ENCODE data around the gene NUDT4.

NUDT4 gene

DNA sequence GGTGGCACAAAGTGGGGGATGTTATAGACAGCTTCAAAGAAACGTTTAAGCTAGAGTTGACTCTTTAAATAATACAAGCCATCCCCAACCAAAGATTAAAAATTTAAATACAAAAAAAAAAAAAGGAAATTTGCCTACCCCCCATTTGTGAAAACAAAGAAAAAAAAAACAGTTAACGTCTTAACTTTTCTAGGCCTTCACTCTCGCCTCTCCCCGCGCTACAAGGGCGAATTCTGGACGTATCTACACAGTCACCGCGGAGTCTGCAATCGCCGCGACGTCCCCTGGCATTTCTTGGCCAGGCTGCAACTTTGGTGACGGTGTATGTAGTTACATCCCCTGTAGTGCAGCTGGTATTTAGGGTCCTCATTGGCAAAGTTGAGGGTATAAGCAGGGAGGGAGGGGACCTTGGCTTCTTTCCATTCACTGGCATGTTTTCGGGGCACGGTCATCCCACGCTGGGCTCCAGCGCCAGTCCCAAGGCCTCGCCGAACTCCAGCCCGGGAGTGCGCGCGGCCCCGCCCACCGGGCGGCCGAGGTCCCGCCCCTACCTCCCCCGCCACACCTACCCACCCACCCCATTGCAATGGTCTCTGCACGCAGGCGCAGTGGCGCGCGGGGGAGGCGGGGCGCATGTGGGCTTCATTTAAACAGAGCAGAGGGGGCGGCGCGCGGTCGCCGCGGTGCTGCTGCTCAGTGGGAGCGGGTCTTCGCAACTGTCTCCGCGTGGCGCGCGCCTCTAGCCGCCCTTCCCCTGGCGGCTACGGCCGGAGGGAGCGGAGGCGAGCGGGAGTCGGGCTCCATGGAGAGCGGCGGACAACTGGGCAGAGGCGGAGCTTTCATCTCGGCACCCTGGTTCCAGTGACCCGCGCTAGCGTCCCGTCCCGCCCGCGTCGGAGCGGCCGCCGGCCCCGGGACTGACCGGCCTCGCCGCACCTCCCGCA is at the start of gene NUDT4:
NUDT4 (plus strand) TSS at position 674 of the 944 bp plus-strand sequence. CDS start 398 bp downstream, outside the sequence.
- peak; percentile 89 for DNase-seq

DNA sequence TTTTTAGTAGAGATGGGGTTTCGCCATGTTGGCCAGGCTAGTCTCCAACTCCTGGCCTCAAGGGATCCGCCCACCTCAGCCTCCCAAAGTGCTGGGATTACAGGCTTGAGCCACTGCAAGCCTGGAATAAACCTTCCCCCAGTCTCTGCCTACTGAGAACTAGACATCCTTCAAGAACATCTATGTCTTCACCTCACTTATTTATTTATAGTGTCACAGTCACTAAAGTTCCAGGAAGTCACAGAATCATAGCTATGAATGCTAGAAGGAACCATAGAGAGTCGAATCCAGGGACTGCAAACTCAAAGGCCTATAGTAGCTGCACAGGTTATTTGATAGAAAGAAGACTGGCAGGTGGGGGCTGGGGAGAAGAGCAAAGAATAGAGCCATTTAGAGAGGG is 44.7 kb upstream of the NUDT4 start:
- DNase-seq: no peak

DNA sequence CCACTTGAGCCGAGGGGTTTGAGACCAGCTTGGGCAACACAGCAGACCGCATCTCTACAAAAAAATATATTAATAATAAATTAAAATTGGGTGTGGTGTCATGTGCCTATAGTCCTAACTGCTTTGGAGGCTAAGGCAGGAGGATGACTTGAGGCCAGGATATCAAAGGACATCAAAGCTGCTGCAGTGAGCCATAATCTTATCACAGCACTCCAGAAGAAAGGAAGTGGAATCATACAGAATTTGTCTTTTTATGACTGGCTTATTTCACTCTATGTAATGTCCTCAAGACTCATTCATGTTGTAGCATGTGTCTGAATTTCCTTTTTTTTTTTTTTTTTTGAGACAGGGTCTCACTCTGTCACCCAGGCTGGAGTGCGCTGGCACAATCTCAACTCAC is 43.9 kb upstream of the NUDT4 start:
- no peak for DNase-seq

- DNase-seq: no peak
Observed at GRCh38 chr12:93335603-93336162, 42.0 kb upstream of the NUDT4 start.

- no peak for DNase-seq
Observed at GRCh38 chr12:93336291-93336741, 41.4 kb upstream of the NUDT4 start.

- no peak for DNase-seq
Observed at GRCh38 chr12:93338598-93338997, 39.1 kb upstream of the NUDT4 start.

- no peak for DNase-seq
Observed at GRCh38 chr12:93339695-93340094, 38.0 kb upstream of the NUDT4 start.

DNA sequence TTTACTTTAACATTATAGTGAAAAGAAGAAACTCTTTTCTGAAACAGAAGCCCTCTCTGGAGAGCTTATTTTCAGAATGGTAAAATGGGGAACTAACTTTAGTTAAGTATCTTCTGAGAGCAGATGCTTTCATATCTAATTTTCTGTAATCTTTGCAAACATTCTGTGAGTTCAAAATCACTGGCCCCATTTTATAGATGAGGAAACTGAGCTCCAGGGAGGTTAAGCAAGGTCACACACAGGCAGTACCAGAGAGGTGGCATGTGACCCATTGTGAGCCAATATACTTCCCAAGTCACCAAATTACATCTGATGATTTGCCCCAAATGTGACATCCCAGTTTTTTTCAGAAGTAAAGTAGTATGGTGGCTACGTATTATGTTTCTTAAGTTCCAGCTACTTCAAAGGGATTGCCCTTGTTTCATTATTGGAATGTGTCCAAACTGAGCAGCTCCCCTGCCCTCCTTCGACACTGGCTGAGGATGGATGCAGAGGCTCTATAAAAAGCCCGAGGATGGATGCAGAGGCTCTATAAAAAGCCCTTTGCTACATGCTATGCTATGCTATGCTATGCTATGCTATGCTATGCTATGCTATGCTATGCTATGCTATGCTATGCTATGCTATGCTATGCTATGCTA is 36.2 kb upstream of the NUDT4 start:
- DNase-seq: no peak

GRCh38 chr12:93347054-93347785 is 30.5 kb upstream of the NUDT4 start:
- no peak for DNase-seq

DNA sequence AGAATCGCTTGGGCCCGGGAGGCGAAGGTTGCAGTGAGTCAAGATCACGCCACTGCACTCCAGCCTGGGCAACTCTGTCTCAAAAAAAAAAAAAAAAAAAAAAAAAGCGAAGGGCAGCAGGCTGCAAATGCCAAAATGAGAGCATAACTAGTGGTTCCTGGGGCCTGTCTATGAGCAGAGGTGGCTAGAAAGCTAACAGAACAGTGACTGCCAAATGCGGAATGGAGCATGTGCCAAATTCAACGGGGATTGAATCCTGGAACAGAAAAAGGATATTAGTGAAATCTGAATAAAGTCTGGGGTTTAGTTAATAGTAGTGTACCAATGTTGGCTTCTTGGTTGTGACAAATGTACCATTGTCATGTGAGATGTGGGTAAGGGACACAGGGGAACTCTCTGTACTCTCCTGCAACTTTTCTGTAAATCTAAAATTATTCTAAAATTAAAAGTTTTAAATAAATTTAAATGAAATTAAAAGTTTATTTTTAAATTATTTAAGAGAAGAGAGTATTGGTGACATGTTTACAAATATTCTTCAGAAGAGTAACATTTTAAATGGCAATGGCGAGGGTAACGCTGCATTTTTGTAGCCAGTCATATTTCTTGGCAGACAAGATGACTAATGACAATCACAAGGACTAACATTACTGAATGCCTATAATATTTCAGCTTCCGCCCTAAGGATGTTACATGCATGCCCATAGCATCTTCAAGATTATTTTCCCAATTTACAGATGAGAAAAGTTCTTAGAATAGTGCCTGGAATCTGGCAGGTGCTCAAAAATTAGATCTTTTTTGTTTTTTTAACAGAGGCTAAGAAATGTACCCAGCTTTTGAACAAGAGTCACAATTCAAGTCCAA is 28.9 kb upstream of the NUDT4 start:
- no peak for DNase-seq

DNA sequence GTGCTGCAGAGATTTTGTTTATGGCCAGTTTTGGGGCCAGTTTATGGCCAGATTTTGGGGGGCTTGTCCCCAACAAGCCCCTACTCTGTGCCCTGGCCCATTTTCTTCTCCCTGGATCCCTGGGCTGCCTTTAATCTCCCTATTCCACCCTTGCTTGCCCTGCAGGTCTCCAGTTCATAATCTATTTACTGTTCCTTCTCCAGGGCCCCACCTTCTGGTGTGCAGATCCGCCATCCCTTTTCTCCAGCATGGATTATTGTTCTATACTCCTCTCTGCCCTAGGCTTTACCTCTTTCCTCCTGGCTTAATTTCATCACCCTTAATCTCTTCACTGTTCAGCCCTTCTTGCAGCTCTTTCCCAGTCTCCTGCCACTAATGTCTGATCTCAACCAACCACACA is 26.0 kb upstream of the NUDT4 start:
- no peak for DNase-seq

GRCh38 chr12:93352321-93352720 is 25.4 kb upstream of the NUDT4 start:
- DNase-seq: no peak

DNA sequence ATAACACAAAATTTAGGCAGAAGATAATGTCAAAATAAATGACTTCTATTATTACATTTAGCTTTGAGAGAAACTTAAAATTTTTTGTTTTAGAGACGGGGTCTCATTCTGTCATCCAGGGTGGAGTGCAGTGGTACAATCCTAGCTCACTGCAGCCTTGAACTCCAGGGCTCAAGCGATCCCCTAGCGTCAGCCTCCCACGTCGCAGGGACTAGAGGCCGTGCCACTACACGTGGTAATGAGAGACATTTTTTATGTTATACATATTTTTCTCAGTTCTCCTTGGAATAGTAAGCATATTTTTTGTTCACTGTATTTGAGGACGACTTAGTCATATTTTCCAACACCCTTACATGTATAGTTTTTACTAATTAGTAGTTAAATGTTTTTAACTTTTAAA is 21.5 kb upstream of the NUDT4 start:
- no peak for DNase-seq

DNA sequence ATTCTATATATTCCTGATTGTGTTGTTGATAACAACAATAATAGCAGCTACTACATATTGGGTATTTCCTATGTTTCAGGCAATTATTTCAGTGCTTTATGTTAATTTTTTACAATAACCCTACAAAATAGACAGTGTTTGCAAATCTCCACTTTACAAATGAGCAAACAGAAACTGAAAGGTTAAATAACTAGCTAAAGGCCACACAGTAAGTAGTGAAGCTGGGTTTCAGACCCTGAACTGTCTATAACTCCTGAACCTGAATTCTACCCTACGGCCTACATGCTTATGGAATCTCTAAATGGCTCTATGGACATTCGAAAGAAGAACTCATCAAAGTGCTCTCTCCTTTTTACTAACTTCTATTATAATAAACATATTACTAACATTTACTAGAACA is 19.7 kb upstream of the NUDT4 start:
- DNase-seq: no peak

GRCh38 chr12:93358821-93359220 is 18.9 kb upstream of the NUDT4 start:
- no peak for DNase-seq

GRCh38 chr12:93360688-93361087 is 17.0 kb upstream of the NUDT4 start:
- no peak for DNase-seq

DNA sequence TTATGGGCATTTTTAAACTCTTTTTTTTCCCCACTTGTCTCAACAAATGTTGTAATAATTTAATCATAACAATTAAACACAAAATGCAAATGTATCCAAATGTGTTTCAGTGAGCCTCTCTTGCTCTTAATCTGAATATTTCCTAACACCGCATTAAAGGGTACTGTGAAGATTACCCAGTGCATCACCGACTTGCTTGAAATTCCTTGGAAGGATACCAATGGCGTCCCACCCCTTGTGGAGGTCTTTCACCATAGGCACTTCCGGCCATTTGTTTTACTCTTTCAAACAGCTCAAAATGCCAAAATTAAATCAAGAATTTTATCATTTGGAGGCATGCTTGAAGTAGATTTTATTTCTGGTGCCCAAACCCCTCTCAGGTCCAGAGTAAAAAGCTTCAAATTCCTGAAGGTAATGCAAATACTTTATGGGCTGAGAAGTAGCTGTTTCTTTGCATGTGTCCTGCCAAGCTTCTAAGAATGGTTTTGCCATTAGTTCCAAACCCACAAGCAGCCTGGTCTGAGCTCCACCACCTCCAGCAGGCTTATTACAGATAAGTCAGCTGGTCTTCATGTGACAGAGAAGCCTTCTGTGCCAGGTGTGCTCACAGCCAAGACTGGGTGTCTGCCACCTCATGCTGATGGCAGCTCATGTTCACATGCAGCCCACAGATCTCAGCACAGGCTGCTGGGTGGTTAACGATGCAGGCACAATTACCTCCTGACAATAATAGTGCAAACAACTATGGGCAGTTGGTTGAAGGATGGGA is 16.4 kb upstream of the NUDT4 start:
- peak; percentile 75 for DNase-seq

DNA sequence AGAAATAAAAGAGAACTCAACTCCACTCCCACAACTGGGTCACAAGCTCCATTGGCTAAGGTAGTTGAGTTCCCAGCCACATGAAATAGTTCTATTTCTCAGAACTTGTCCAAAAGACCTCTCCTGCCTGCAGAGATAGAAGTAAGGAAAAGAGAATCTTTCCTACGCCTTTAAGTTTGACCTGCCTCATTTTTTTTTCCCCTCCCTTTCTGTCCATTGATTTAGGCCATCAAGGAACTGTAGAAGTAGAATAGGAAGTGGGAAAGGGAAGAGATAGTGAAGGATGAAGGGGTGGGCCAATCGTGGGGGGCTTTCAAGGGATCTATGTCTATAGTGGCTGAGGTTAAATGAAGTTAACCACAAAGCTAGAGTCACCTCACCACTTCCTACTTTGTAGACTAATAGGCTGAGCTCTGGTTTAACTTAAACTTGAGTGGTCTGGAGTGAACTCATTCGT is 13.9 kb upstream of the NUDT4 start:
- no peak for DNase-seq

GRCh38 chr12:93365616-93366405 is 11.9 kb upstream of the NUDT4 start:
- no peak for DNase-seq

GRCh38 chr12:93366422-93366821 is 11.3 kb upstream of the NUDT4 start:
- no peak for DNase-seq
